Measurements from ENCODE around the gene CRISP1.

GRCh38 chr6:49912196-49912595, 45.9 kb upstream of the CRISP1 start:
- no peak for TF ChIP-seq POLR2A (IDR thresholded peaks at IDR 0.05)
- no peak for TF ChIP-seq CTCF (IDR thresholded peaks at IDR 0.05)

Data from esophagus squamous epithelium (tissue), 4 donors.